Left cardiac atrium (tissue), 4 donors: ENCODE data around the gene DNAAF8. TPM values are rescaled to one million over a fixed set of nuclear protein-coding genes. Genes with fewer than 3 reads are reported as not detected.
A peak's percentile ranks its signal among the peaks of the same experiment; 100 is the strongest.
"Not testable (repeated sequence)": the region's sequence is repeated elsewhere in the genome, so short reads cannot be mapped to it uniquely, and the experiment has no call there.

ENCODE experiments used
- ATAC-seq, 2 donors: fragments of 200-7000 bp; cut with Tn5 transposase; one replicate each; pipeline ENCODE4 v1.9.1; 2020; ENCODE audit warnings: mild to moderate bottlenecking in 2 of 2, moderate library complexity in 2 of 2
- DNase-seq: peaks from one replicate; pipeline ENCODE4 v3.0.0-alpha.2; 2020
- intact Hi-C, 2 donors: fragments of 100-400 bp; cut with DNase I; formaldehyde crosslinking; loops; one replicate each; pipeline versions ENCODE4 v1.14.1 to v1.15.1; 2022 to 2023
- total RNA-seq, 2 donors: library from RNA; stranded (reverse); fragmentation: NEBNext Ultra II Directional; extraction: Animal tissue kit (Norgen Biotek cat#: 25700); gene quantifications; one replicate each; pipeline ENCODE4 v1.2.1, GENCODE V29; 2021
- donor health status: DM: no; HTN: yes; CAD: no.
- donor health status: DM: no; HTN: yes; CAD: no; lungs with severe emphysema.
- donor health status: DM: yes; HTN: yes; CAD: no.
- donor health status: Dilated cardiomyopathy.

Gene DNAAF8
- total RNA-seq, 2 donors from 2014 or later: 0.52 to 0.85 TPM

DNA sequence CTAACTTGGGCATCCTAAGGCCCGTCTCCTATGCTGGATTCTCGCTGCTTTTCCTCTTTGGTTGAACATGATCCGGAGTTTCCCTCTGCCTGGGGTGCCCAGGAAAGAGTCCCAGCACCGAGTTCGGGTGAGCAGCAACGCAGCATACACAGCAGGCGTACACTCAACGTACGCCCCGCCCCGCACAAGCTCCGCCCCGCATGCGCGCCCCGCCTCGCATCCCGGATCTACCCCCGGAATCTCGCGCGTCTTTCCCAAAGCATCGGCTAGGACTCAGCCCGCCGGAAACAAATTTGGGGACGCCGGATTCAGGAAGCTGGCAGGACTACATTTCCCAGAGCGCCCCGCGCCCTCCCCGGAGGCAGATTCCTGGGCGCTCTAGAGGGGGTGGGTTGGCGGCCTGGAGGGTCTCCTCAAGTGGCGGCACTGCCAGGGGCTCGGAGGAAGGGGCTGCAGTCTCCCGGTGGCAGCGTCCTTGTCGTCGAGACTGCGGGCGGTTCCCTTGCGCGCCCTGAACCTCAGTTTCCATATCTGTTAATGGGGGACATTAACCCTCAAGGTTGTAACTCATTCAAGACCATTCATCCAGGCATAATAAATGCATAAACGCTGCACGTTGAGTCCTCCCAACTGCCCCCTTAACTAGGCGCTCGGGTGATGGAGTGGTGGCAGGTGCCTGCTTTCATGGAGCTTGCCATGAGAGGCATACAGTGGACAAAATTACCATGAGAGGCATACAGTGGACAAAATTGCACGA, 34.4 kb downstream of the DNAAF8 start:
- ATAC-seq (peak; percentile 93 to 94), DNase-seq (peak; percentile 97)
- intact Hi-C loops: no loop called here

DNA sequence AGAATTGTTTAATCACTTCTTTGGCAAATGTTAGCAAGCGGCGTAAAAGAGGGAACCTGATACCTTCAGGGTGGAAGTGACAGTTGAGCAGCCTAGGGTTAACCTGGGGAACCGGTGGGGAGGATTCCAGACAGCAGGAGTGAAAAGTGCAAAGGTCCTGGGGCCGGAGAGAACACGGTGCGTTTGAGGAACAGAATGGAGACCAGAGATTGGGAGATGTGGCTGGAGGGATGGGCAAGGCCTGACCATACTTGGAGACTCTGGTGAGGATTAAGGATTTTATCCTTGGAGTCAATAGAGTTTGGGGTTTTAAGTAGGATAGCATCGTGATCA, 34.9 kb downstream of the DNAAF8 start:
- ATAC-seq: no peak

GRCh38 chr16:4771646-4772045, 37.3 kb downstream of the DNAAF8 start:
- no peak for ATAC-seq
- intact Hi-C loops: no loop called here

More for the DNA sequence above, 34.9 kb downstream of the DNAAF8 start:
- DNase-seq: no peak
- intact Hi-C loops: no loop called here

GRCh38 chr16:4772351-4772750, 38.0 kb downstream of the DNAAF8 start:
- intact Hi-C loops: no loop called here
- ATAC-seq (no peak), DNase-seq (no peak)

More at GRCh38 chr16:4771646-4772045, 37.3 kb downstream of the DNAAF8 start:
- DNase-seq: no peak

DNA sequence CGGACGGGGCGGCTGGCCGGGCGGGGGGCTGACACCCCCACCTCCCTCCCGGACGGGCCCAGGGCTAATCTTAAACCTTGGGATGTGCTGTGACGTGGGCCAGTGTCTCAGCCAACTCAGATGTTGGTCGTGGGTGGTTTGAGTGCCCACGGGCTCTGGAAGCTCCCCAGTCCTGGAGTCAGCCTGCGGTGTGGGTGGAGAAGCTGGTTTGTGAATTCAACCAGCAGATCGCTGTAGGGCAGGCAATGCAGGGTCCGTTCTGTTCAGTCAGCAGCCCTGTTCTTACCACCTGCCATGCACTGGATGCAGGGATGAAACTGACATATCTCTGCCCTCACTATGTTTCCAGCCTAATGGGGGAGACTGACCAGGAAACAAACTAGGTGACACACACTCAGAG, 40.7 kb downstream of the DNAAF8 start:
- ATAC-seq (no peak), DNase-seq (no peak)
- intact Hi-C loops: no loop called here

DNA sequence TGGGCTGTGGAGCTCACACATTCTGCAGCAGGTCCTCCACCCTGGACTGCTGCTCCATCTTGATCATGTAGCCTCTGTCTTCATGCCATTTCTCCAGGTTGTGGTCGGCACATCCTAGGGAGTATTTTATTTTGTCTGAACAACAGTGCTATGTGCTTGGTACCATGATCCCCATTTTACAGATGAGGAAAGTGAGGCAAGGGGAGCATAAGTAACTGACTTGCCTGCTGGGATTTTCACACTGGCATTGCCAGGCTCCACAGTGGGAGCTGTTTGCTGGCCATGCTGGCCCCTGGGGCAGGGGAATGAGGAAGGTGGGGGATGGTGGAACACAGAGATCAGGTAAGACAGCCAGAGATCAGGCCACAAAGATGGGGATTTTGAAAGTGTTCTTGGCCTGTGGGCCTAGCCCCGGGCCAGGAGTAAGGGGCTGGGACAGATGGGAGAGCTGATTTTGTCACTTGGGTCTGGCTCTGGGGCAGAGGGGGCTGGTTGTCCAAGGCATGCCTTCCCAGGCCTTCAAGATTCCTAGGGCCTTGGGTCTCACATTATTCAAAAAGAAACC, 41.9 kb downstream of the DNAAF8 start:
- intact Hi-C loops: no loop called here
- DNase-seq (no peak), ATAC-seq (no peak)

DNA sequence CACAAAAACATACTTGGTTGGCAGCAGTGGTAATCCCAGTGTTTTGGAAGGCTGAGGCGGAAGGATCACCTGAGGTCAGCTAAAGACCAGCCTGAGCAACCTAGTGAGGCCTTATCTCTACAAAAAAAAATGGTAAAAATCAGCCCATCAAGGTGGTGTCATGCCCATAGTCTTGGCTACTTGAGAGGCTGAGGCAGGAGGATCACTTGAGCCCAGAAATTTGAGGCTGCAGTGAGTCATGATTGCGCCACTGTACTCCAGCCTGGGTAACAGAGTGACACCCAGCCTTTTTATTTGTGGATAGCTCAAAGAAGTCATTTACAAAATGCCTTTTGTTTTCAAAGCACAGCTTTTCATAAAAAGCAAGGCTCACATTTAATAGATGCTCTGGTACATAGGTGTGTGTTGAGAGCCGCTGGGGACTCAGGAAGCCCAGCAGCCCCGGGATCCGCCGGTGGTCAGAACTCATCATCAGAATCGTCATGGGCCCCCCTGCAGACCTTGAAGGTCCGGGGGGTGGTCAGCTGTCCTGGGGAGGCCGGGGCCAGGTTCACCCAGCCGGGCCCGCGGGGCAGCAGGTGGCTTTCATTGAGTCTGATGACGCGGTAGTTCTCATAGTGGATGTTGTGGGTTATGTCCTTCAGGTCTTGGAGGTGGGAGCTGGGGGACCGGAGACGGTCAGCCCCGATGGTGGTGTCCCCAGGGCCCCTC, 43.2 kb downstream of the DNAAF8 start:
- ATAC-seq: no peak
- intact Hi-C loops: no loop called here

GRCh38 chr16:4778050-4778392, 43.7 kb downstream of the DNAAF8 start:
- intact Hi-C loops: no loop called here
- no peak for ATAC-seq
- no peak for DNase-seq

More for the DNA sequence above, 43.2 kb downstream of the DNAAF8 start:
- DNase-seq: no peak

GRCh38 chr16:4780235-4780634, 45.9 kb downstream of the DNAAF8 start:
- intact Hi-C loops: no loop called here
- no peak for DNase-seq
- ATAC-seq: no peak

GRCh38 chr16:4783251-4783950, 49.1 kb downstream of the DNAAF8 start:
- DNase-seq (no peak), ATAC-seq (no peak)
- intact Hi-C loops: no loop called here

DNA sequence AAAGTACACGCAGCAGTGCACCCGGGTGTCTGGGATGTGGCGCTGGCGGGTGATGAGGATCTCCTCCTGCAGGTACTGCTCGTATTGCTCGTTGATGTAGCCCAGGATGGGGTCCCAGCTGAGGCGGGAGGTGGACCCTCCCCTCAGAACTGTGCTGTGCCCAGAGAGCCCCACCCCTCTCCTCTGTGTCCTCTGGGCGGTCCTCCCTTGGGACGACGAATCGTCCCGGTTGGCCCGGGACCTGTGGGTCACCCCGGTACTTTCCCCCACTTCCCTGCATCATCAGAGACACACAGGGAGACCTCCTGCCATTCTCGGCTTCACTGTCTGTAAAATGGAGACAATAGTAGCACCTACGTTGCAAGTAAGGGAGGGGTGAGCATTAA, 49.6 kb downstream of the DNAAF8 start:
- DNase-seq: no peak
- no peak for ATAC-seq
- intact Hi-C loops: no loop called here

- intact Hi-C loops, ATAC-seq, DNase-seq: not testable (repeated sequence)
These were observed 50.2 kb downstream of the DNAAF8 start for GRCh38 chr16:4784444-4784987.

DNA sequence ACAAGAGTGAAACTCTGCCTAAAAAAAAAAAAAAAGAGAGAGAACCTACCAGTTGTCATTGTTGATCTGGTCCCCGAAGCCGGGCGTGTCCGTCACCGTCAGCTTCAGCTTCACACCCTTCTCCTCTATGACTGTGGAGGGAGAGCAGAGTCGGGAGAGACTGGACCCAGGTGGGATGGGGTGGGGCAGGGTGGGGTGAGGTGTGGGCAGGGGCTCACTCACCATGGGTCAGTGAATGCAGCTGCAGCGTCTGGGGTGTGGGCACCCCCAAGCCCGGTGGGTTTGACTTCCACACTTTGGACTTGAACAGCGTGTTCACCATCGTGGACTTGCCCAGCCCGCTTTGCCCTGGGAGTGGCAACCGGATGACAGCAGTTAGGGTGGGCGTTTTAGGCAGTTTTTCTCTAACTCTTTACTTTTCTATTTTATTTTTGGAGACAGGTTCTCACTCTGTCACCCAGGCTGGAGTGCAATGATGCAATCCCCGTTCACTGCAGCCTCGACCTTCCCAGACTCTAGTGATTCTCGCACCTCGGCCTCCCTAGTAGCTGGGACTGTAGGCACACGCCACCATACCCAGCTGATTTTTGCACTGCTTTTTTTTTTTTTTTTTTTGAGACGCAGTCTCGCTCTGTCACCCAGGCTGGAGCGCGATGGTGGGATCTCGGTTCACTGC, 51.6 kb downstream of the DNAAF8 start:
- intact Hi-C loops: no loop called here
- DNase-seq: no peak
- no peak for ATAC-seq

DNA sequence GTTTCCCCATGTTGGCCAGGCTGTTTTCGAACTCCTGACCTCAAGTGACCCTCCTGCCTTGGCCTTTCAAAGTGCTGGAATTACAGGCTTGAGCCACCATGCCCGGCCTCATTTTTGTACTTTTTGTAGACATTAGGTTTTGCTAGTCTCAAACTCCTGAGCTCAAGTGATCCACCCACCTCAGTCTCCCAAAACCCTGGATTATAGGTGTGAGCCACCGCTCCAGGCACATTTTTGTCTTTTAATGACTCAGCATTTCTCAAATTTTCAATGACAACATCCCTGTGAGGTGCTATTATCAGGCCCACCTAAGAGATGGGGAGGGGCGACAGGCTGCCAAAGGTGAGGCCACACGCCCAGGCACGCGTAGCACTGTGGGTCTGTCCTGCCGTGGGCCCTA, 52.7 kb downstream of the DNAAF8 start:
- DNase-seq: no peak
- intact Hi-C loops: no loop called here

GRCh38 chr16:4787627-4788482, 53.5 kb downstream of the DNAAF8 start, which contains the start of gene SEPTIN12:
TSS of gene SEPTIN12 (minus strand) at chr16:4788345. CDS start at chr16:4787645, 700 bp downstream.
- ATAC-seq: no peak
- no peak for DNase-seq
- intact Hi-C loops: no loop called here

More for the DNA sequence above, 52.7 kb downstream of the DNAAF8 start:
- no peak for ATAC-seq

- intact Hi-C loops: no loop called here
- DNase-seq (no peak), ATAC-seq (no peak)
These were observed 54.2 kb downstream of the DNAAF8 start for GRCh38 chr16:4788489-4788889.

GRCh38 chr16:4788910-4789309, 54.6 kb downstream of the DNAAF8 start:
- ATAC-seq (no peak), DNase-seq (no peak)
- intact Hi-C loops: no loop called here

DNA sequence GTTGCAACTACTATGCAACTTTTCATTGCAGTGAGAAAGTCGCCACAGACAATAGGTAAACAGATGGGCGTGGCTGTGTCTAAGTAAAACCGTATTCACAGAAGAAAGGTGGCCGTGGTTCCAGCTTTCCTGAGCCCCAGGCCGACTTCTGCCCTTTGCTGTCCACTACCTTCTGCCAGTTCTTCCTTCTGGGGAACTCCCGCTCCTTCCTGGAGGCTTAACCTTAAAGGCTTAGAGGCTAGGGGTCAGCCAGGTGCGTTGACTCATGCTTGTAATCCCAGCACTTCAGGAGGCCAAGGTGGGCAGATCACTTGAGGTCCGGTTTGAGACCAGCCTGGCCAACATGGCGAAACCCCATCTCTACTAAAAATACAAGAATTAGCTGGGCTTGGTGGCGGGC, 55.9 kb downstream of the DNAAF8 start:
- no peak for ATAC-seq
- intact Hi-C loops: no loop called here

More for the DNA sequence above, 55.9 kb downstream of the DNAAF8 start:
- no peak for DNase-seq
